Measurements from ENCODE around the gene CRHR2.

GRCh38 chr7:30730996-30731395 lies 48.7 kb upstream of the CRHR2 start:
- TF ChIP-seq CTCF (IDR thresholded peaks at IDR 0.05), result no peak
- TF ChIP-seq POLR2A (IDR thresholded peaks at IDR 0.05), result no peak
